SK-N-SH treated with all-trans-retinoic acid at 6 μM for 48 hours (cell line): ENCODE data around the gene TRPV3.

Source experiments
- ATAC-seq: fragments of 200-7000 bp; cut with Tn5 transposase; 3 replicates; pipeline ENCODE4 v1.9.1; 2020; ENCODE audit warnings: mild to moderate bottlenecking, moderate library complexity
- ARNTL ChIP-seq: fragments of 450-650 bp; formaldehyde crosslinking; IDR thresholded peaks from 2 replicates; pipeline ENCODE4 v1.5.0; 2020; ENCODE audit warnings: low read depth, mild to moderate bottlenecking, moderate library complexity, borderline replicate concordance
- BACH2 ChIP-seq: fragments of 250-450 bp; sonication (Bioruptor Pico); IDR thresholded peaks from 2 replicates; pipeline ENCODE4 v1.9.0; 2021; ENCODE audit warnings: mild to moderate bottlenecking, borderline replicate concordance
- CREB5 ChIP-seq: fragments of 250-450 bp; sonication (Bioruptor Pico); IDR thresholded peaks from 2 replicates; pipeline ENCODE4 v1.5.1; 2020; ENCODE audit warnings: low read depth, mild to moderate bottlenecking, moderate library complexity
- CSDC2 ChIP-seq: fragments of 250-450 bp; sonication (Bioruptor Pico); IDR thresholded peaks from 2 replicates; pipeline ENCODE4 v1.5.0; 2020; ENCODE audit warnings: mild to moderate bottlenecking, moderate library complexity
- ESRRG ChIP-seq: fragments of 250-450 bp; sonication (Bioruptor Pico); IDR thresholded peaks from 2 replicates; pipeline ENCODE4 v1.6.1; 2021; ENCODE audit warnings: mild to moderate bottlenecking
- GLIS3 ChIP-seq: fragments of 250-450 bp; sonication (Bioruptor Pico); IDR thresholded peaks from 2 replicates; pipeline ENCODE4 v1.5.0; 2020; ENCODE audit warnings: mild to moderate bottlenecking, moderate library complexity
- ISL1 ChIP-seq: fragments of 250-450 bp; sonication (Bioruptor Pico); IDR thresholded peaks from 2 replicates; pipeline ENCODE4 v2.1.2; 2022; ENCODE audit warnings: mild to moderate bottlenecking, moderate library complexity
- OSR1 ChIP-seq: fragments of 250-450 bp; sonication (Bioruptor Pico); IDR thresholded peaks from 2 replicates; pipeline ENCODE4 v1.8.0; 2022; ENCODE audit warnings: moderate library complexity, mild to moderate bottlenecking, inconsistent platforms
- RARB ChIP-seq: fragments of 250-450 bp; sonication (Bioruptor Pico); IDR thresholded peaks from 2 replicates; pipeline ENCODE4 v1.8.0; 2021; ENCODE audit warnings: mild to moderate bottlenecking, moderate library complexity
- SNAI2 ChIP-seq: fragments of 250-450 bp; sonication (Bioruptor Pico); IDR thresholded peaks from 2 replicates; pipeline ENCODE4 v1.5.0; 2020; ENCODE audit warnings: mild to moderate bottlenecking, moderate library complexity
- TCF4 ChIP-seq: fragments of 250-450 bp; sonication (Bioruptor Pico); IDR thresholded peaks from 2 replicates; pipeline ENCODE4 v1.8.0; 2021; ENCODE audit warnings: mild to moderate bottlenecking, moderate library complexity, borderline replicate concordance
- TOX ChIP-seq: fragments of 250-450 bp; sonication (Bioruptor Pico); IDR thresholded peaks from 2 replicates; pipeline ENCODE4 v1.8.0; 2021; ENCODE audit warnings: mild to moderate bottlenecking, moderate library complexity, borderline replicate concordance
- ZC3H10 ChIP-seq: fragments of 250-450 bp; sonication (Bioruptor Pico); IDR thresholded peaks from 2 replicates; pipeline ENCODE4 v1.5.1; 2021; ENCODE audit warnings: mild to moderate bottlenecking, moderate library complexity
- ZFP3 ChIP-seq: fragments of 250-450 bp; sonication (Bioruptor Pico); IDR thresholded peaks from 2 replicates; pipeline ENCODE4 v1.5.0; 2020; ENCODE audit warnings: mild to moderate bottlenecking, moderate library complexity
- ZFP30 ChIP-seq: fragments of 450-650 bp; formaldehyde crosslinking; IDR thresholded peaks from 2 replicates; pipeline ENCODE4 v1.5.0; 2022; ENCODE audit warnings: mild to moderate bottlenecking, moderate library complexity
- ZNF565 ChIP-seq: fragments of 450-650 bp; formaldehyde crosslinking; conservative IDR thresholded peaks from 2 replicates; pipeline ENCODE4 v1.5.0; 2020; ENCODE audit warnings: low read depth, mild to moderate bottlenecking, moderate library complexity
- ZNF70 ChIP-seq: fragments of 450-650 bp; formaldehyde crosslinking; IDR thresholded peaks from 2 replicates; pipeline ENCODE4 v1.5.0; 2020; ENCODE audit warnings: mild to moderate bottlenecking, moderate library complexity
- ZNF8 ChIP-seq: fragments of 450-650 bp; formaldehyde crosslinking; IDR thresholded peaks from 2 replicates; pipeline ENCODE4 v1.5.0; 2020; ENCODE audit warnings: mild to moderate bottlenecking, moderate library complexity
- TF ChIP-seq, protein P1 (sequence below): fragments of 250-450 bp; sonication (Bioruptor Pico); IDR thresholded peaks from 2 replicates; pipeline ENCODE4 v1.8.0; 2020; ENCODE audit warnings: mild to moderate bottlenecking, moderate library complexity, borderline replicate concordance
- TF ChIP-seq, protein P2 (sequence below): fragments of 250-450 bp; sonication (Bioruptor Pico); IDR thresholded peaks from 2 replicates; pipeline ENCODE4 v1.8.0; 2021; ENCODE audit warnings: low read depth, mild to moderate bottlenecking, moderate library complexity, borderline replicate concordance
- TF ChIP-seq, protein P3 (sequence below): fragments of 250-450 bp; sonication (Bioruptor Pico); IDR thresholded peaks from 2 replicates; pipeline ENCODE4 v1.5.0; 2020; ENCODE audit warnings: mild to moderate bottlenecking, moderate library complexity

The TRPV3 gene

DNA sequence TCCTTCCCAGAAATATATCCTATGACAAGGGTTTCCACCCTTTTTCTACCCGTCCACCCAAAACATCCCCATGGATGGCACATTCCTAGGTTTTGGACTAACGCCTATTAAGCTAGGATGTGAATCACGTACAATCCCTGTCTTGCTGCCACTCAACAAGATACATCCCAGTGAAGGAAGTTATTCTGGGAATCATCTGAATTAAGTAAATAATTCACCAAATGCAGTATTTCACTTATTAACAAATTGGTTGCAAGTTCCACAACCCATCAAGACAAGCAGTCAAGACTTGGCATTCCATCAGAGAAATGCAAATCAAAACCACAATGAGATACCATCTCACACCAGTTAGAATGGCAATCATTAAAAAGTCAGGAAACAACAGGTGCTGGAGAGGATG lies 49.7 kb downstream of the TRPV3 start:
- no peak for ATAC-seq
- no peak for TF ChIP-seq ZNF70 (CRISPR knock-in tag)
- TF ChIP-seq ZFP3 (CRISPR knock-in tag): no peak
- no peak for TF ChIP-seq BACH2 (CRISPR knock-in tag)
- TF ChIP-seq RARB (CRISPR knock-in tag): no peak
- TF ChIP-seq ZFP30: no peak
- no peak for TF ChIP-seq ZNF565 (CRISPR knock-in tag)
- TF ChIP-seq, protein P1, sequence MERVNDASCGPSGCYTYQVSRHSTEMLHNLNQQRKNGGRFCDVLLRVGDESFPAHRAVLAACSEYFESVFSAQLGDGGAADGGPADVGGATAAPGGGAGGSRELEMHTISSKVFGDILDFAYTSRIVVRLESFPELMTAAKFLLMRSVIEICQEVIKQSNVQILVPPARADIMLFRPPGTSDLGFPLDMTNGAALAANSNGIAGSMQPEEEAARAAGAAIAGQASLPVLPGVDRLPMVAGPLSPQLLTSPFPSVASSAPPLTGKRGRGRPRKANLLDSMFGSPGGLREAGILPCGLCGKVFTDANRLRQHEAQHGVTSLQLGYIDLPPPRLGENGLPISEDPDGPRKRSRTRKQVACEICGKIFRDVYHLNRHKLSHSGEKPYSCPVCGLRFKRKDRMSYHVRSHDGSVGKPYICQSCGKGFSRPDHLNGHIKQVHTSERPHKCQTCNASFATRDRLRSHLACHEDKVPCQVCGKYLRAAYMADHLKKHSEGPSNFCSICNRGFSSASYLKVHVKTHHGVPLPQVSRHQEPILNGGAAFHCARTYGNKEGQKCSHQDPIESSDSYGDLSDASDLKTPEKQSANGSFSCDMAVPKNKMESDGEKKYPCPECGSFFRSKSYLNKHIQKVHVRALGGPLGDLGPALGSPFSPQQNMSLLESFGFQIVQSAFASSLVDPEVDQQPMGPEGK (CRISPR knock-in tag): no peak
- TF ChIP-seq, protein P2, sequence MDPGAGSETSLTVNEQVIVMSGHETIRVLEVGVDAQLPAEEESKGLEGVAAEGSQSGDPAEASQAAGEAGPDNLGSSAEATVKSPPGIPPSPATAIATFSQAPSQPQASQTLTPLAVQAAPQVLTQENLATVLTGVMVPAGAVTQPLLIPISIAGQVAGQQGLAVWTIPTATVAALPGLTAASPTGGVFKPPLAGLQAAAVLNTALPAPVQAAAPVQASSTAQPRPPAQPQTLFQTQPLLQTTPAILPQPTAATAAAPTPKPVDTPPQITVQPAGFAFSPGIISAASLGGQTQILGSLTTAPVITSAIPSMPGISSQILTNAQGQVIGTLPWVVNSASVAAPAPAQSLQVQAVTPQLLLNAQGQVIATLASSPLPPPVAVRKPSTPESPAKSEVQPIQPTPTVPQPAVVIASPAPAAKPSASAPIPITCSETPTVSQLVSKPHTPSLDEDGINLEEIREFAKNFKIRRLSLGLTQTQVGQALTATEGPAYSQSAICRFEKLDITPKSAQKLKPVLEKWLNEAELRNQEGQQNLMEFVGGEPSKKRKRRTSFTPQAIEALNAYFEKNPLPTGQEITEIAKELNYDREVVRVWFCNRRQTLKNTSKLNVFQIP: no peak
- no peak for TF ChIP-seq ZNF8
- no peak for TF ChIP-seq OSR1 (CRISPR knock-in tag)
- no peak for TF ChIP-seq ARNTL
- TF ChIP-seq CSDC2 (CRISPR knock-in tag): no peak
- TF ChIP-seq GLIS3 (CRISPR knock-in tag): no peak
- no peak for TF ChIP-seq TOX (CRISPR knock-in tag)
- TF ChIP-seq ESRRG (CRISPR knock-in tag): no peak
- no peak for TF ChIP-seq ISL1 (CRISPR knock-in tag)
- no peak for TF ChIP-seq ZC3H10
- TF ChIP-seq, protein P3, sequence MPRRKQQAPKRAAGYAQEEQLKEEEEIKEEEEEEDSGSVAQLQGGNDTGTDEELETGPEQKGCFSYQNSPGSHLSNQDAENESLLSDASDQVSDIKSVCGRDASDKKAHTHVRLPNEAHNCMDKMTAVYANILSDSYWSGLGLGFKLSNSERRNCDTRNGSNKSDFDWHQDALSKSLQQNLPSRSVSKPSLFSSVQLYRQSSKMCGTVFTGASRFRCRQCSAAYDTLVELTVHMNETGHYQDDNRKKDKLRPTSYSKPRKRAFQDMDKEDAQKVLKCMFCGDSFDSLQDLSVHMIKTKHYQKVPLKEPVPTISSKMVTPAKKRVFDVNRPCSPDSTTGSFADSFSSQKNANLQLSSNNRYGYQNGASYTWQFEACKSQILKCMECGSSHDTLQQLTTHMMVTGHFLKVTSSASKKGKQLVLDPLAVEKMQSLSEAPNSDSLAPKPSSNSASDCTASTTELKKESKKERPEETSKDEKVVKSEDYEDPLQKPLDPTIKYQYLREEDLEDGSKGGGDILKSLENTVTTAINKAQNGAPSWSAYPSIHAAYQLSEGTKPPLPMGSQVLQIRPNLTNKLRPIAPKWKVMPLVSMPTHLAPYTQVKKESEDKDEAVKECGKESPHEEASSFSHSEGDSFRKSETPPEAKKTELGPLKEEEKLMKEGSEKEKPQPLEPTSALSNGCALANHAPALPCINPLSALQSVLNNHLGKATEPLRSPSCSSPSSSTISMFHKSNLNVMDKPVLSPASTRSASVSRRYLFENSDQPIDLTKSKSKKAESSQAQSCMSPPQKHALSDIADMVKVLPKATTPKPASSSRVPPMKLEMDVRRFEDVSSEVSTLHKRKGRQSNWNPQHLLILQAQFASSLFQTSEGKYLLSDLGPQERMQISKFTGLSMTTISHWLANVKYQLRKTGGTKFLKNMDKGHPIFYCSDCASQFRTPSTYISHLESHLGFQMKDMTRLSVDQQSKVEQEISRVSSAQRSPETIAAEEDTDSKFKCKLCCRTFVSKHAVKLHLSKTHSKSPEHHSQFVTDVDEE (CRISPR knock-in tag): no peak
- TF ChIP-seq SNAI2 (CRISPR knock-in tag): no peak
- TF ChIP-seq, all 23 proteins: peak for 0

DNA sequence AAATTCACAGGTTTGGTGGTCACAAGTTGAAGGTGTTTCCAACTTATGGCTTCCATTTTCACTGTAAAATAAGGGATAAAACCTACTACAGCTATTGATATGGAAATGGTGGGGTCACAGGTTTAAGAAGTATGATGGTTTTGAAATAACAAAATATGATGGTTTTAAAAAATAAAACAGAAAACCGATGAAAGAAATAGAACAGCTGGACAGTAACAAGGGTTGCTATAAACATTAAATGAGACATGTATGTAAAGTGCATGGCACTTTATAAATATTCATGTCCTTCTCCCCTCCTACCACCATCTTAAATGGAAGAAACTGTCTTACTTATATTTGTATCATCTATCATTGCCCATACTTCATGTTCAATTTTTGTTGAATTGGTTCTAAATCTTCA lies 50.5 kb downstream of the TRPV3 start:
- no peak for TF ChIP-seq CREB5 (CRISPR knock-in tag)
- TF ChIP-seq TCF4 (CRISPR knock-in tag): no peak
- no peak for TF ChIP-seq ZNF8
- TF ChIP-seq, protein P2: no peak
- TF ChIP-seq CSDC2 (CRISPR knock-in tag): no peak
- no peak for TF ChIP-seq SNAI2 (CRISPR knock-in tag)
- TF ChIP-seq ZFP3 (CRISPR knock-in tag): no peak
- no peak for TF ChIP-seq BACH2 (CRISPR knock-in tag)
- TF ChIP-seq, protein P3 (CRISPR knock-in tag): no peak
- ATAC-seq: no peak
